ENCODE data around the gene ABCD1. TPM values are rescaled to one million over a fixed set of nuclear protein-coding genes. Genes with fewer than 3 reads are reported as not detected.

The ABCD1 gene
- total and polyA plus RNA-seq, 9 of the 15 experiments (the other 6 are each of a cell fraction or from before 2014, with no cell fraction given): 0.07 to 6.9 (median 2.2) TPM

- TF ChIP-seq RBBP5 (IDR thresholded peaks at IDR 0.05; ENCODE audit: borderline replicate concordance, insufficient read depth, low read length, poor library complexity, severe bottlenecking) (peak; percentile 21), HDAC2 (IDR thresholded peaks at IDR 0.05) (no peak), CREB1 (IDR thresholded peaks at IDR 0.05) (no peak), CREB1 (CRISPR knock-in tag; IDR thresholded peaks at IDR 0.05) (no peak), SETDB1 (IDR thresholded peaks at IDR 0.05; ENCODE audit: low read length) (no peak), NFE2 (IDR thresholded peaks at IDR 0.05; ENCODE audit: low read depth) (peak; percentile 66), SFPQ (IDR thresholded peaks at IDR 0.05; ENCODE audit: low read depth, low read length) (no peak), DNMT1 (IDR thresholded peaks at IDR 0.05) (no peak), PTTG1 (tag; IDR thresholded peaks at IDR 0.05; ENCODE audit: low read depth) (no peak), RHOXF2B (CRISPR knock-in tag; conservative IDR thresholded peaks at IDR 0.05) (no peak), ZEB2 (IDR thresholded peaks at IDR 0.05) (no peak), SRSF9 (IDR thresholded peaks at IDR 0.05; ENCODE audit: borderline replicate concordance, low read depth, low read length) (no peak), FOXK1 (CRISPR knock-in tag; IDR thresholded peaks at IDR 0.05; ENCODE audit: borderline replicate concordance) (no peak), SMARCE1 (IDR thresholded peaks at IDR 0.05) (no peak; the same call in 1 of the 2 replicates), ZNF133 (CRISPR knock-in tag; IDR thresholded peaks at IDR 0.05) (no peak), EP300 (IDR thresholded peaks at IDR 0.05; ENCODE audit: low read length) (no peak; the same call in 1 of the 2 replicates), RFX1 (IDR thresholded peaks at IDR 0.05) (no peak), MAFK (IDR thresholded peaks at IDR 0.05; ENCODE audit: low read length) (peak; percentile 15; the same call in 1 of the 2 replicates), ELF4 (CRISPR knock-in tag; IDR thresholded peaks at IDR 0.05) (no peak), ZNF384 (IDR thresholded peaks at IDR 0.05; ENCODE audit: low read depth, low read length) (no peak), FIP1L1 (IDR thresholded peaks at IDR 0.05; ENCODE audit: low read depth, low read length, poor library complexity, severe bottlenecking) (no peak), TAF9B (IDR thresholded peaks at IDR 0.05; ENCODE audit: partially characterized antibody) (no peak), ZNF561 (CRISPR knock-in tag; conservative IDR thresholded peaks at IDR 0.05) (no peak), ZC3H4 (CRISPR knock-in tag; IDR thresholded peaks at IDR 0.05; ENCODE audit: borderline replicate concordance) (no peak), ZNF512 (tag; IDR thresholded peaks at IDR 0.05) (no peak), FOXM1 (IDR thresholded peaks at IDR 0.05; ENCODE audit: low read depth) (no peak), FOXM1 (CRISPR knock-in tag; IDR thresholded peaks at IDR 0.05; ENCODE audit: low read depth) (no peak)
These were observed 1.8 kb downstream of the ABCD1 start (continued) for GRCh38 chrX:153726286-153727122.
